Measurements from ENCODE around the gene RFXANK.
"Not testable (repeated sequence)": the region's sequence is repeated elsewhere in the genome, so short reads cannot be mapped to it uniquely, and the experiment has no call there.

RFXANK gene, protein sequence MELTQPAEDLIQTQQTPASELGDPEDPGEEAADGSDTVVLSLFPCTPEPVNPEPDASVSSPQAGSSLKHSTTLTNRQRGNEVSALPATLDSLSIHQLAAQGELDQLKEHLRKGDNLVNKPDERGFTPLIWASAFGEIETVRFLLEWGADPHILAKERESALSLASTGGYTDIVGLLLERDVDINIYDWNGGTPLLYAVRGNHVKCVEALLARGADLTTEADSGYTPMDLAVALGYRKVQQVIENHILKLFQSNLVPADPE

DNA sequence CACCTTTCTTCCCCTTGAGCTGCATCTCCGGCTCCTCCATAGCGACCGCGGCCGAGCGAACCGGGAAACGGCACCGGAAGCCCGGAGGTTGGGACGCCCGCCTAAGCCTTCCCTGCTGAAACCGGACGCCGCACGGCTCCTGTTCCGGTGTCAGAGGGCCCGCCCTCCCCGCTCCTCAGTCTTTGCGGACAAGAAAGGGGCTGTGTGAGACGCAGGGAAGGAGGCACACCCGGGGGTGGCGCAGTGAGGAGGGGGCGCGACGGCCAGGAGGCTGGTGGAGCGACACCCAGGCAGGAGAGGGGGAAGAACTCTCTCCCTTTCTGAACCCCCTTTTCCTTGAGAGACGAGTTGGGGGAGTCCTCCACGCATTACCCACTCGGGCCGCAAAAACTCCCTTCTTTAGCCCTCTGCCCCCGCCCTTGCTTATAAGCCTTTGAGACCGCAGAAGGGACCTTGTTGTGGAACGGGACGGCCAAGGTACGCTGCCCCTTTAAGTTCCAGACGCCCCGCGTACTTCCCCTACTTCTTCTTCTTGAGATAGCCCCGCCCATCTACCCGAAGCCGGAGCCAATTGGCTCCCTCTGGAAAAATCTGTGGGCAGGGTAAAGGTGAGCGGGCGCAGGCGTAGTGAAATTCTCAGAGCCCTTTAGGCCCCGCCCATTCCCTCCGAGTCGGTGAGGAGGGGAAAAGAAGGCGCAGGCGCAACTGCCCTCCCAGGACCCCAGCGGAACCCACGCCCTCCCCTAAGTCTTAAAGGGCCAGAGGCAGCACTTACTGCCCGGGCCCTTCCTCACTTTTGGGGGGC is at the start of gene RFXANK, which contains the start of gene BORCS8:
TSS of gene RFXANK (plus strand) at position 181 of the 805 bp plus-strand sequence. CDS start 1,689 bp downstream, outside the sequence.
TSS of gene BORCS8 (minus strand) at position 75 of the 805 bp plus-strand sequence. CDS start at position 40, 35 bp downstream.
- DNase-seq, result peak; percentile 100

DNA sequence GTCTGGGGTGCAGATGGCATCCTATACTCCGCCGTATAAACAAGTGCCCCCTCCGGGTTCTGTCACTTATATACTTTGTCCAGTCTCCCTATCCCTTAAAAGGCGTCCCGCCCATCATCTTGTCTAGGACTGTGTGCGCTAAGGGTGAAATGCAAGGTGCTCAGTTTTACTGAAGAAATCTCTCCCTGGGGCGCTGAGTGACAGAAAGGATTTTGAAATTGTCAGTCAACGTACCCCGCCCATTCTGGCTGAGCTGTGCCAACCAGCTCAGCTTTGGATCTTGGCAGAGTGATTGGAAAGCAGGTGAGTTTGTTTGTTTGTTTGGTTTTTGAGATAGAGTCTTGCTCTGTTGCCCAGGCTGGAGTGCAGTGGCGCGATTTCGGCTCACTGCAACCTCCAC is 49.7 kb upstream of the RFXANK start:
- no peak for DNase-seq

DNA sequence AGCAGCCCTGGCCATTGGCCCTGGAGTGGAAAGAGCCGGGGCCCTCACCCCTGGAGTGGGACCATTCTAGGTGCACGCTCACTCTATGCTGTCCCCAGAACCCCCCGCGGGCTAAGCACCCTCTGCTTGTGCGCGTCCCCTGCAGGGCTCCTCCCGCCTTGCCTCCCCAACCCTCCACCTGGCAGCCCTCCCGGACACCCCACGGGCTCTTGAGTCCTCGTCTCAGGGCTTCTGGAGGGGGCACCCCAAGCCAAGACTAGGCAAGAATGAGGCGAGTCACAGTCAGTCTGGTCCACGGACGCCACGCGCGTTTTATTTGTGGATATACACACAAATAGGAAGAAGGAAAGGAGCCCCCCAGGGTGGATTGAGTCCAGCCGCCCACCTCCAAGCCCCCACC is 46.8 kb upstream of the RFXANK start:
- no peak for DNase-seq

DNA sequence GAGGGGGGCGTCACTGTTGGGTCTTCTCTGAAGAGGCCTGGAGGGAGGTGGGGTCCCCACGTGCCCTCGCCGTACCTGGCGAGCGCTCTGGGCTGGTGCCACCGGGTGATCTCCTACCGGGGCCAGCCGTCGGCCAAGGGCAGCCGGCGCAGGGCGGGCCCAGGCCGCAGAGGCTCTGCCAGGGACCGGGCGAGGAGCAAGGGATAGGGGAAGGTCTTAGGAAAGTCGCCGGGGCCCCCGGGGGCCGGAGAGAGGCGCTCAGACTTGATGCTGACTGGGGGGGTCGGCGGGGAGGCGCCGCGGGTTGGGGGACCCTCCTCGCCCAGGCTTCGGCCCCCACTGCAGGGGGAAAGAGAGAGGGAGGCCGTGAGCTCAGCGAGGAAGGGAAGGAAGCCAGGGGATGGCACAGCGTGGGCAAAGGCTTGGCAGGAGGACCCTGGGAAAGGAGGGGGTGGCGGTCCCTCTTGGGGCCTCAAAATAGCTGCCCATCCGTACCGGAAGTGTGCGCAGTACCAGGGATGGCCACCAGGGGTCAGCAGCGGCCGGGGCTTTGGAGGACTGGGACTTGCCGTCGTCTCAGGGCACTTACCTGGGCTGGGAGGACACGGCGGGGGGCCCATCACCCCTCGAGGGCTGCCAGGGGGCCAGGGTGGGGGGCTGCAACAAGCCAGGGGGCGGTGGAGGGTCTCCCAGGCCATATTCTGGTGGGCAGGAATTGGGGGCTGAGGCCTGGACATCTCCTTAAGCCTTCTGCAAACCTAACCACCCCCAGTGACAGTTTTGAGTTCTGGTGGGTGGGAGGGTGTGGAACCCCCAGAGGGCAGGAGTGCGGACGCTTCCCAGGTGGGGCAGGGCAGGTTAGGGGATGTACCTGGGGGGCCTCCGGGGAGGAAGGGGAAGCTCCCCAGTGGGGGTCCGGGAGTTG is 46.1 kb upstream of the RFXANK start:
- peak; percentile 77 for DNase-seq

GRCh38 chr19:19146865-19147264 is 45.2 kb upstream of the RFXANK start:
- DNase-seq, result no peak

- no peak for DNase-seq
Measured at GRCh38 chr19:19147344-19147743, 44.7 kb upstream of the RFXANK start.

DNA sequence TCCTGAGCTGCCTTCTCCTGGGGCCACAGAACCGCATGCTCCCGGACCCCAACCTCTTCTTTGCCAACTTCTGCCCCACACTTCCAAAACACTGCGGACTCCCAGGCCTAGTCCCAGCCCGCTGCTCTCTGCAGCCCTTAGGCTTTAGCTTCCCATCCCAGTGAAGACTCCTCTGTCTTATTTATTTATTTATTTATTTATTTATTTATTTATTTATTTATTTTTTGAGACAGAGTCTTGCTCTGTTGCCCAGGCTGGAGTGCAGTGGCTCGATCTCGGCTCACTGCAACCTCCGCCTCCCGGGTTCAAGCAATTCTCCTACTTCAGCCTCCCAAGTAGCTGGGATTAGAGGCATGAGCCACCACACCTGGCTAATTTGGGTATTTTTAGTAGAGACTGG is 43.6 kb upstream of the RFXANK start:
- not testable (repeated sequence) for DNase-seq

GRCh38 chr19:19149435-19149834 is 42.6 kb upstream of the RFXANK start:
- DNase-seq, result no peak

- no peak for DNase-seq
Measured at GRCh38 chr19:19151418-19151817, 40.6 kb upstream of the RFXANK start.

DNA sequence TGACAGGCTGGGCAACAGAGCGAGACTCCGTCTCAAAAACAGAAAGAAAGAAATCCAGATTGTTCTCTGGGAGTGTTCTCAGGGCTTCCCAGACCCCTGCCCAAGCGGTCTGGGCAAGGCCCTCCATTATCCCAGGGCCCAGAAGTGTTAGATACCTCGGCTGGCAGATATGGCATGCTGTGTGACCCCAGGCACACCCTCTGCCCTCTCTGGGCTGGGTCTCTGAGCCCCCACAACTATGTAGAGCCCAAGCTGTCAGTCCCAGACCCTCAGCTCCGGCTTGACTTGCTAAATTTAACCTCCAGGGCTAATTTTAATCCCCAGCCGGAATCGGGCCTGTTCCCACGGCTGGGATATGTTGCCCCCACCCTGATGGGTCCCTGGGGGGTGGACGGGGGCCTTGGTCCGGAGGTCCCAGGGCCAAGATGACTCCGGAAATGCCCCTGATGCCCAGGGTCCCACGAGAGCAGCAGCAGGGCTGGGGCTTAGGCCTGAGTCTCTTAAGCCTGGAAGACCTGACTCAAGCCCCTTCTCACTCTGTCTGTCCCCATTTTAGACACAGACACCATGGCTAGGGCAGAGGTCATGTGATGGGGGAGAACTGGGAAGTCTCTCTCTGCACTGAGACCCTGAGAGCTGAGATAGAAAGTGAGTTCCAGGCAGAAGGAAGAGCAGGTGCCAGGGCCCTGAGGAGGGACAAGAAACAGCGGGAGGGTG is 39.2 kb upstream of the RFXANK start:
- no peak for DNase-seq

- DNase-seq, result no peak
Measured at GRCh38 chr19:19154768-19155494, 37.1 kb upstream of the RFXANK start.

- DNase-seq, result no peak
Measured at GRCh38 chr19:19155495-19156219, 36.4 kb upstream of the RFXANK start.

DNA sequence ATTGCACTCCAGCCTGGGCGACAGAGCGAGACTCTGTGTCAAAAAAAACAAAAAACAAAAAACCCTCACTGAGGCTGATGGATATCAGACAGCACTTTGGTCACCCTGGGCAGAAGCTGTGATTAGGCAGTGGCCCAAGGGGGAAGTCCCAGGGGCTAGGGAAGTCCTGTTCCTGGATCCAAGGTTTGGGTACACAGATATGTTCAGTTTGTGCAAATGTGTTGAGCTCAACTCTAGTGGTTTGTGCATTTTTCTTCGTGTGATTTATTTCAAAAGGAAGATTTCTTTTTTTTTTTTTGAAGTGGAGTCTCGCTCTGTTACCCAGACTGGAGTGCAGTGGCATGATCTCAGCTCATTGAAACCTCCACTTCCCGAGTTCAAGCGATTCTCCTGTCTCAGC is 34.2 kb upstream of the RFXANK start:
- DNase-seq, result no peak

GRCh38 chr19:19159534-19159933 is 32.5 kb upstream of the RFXANK start:
- DNase-seq, result no peak

- DNase-seq, result no peak
Measured at GRCh38 chr19:19160461-19161035, 31.5 kb upstream of the RFXANK start.

- no peak for DNase-seq
Measured at GRCh38 chr19:19162495-19162894, 29.6 kb upstream of the RFXANK start.

- no peak for DNase-seq
Measured at GRCh38 chr19:19165396-19165795, 26.7 kb upstream of the RFXANK start.

- DNase-seq, result no peak
Measured at GRCh38 chr19:19167612-19168011, 24.4 kb upstream of the RFXANK start.

- no peak for DNase-seq
Measured at GRCh38 chr19:19169236-19170052, 22.6 kb upstream of the RFXANK start.

All from hematopoietic multipotent progenitor cell treated with erythropoietin and hydrocortisone succinate and interleukin-3 and kit ligand, for 8 days (in vitro differentiated cells).